22Rv1 (cell line): Measurements from ENCODE around the gene SHMT2.

Experiments used
- CTCF ChIP-seq: fragments of 450-650 bp; IDR thresholded peaks from 2 replicates; pipeline ENCODE4 v1.5.1; 2017; ENCODE audit warnings: mild to moderate bottlenecking
- ZFX ChIP-seq: fragments of 450-650 bp; IDR thresholded peaks from 2 replicates; pipeline ENCODE4 v1.6.1; 2017; ENCODE audit warnings: antibody characterized with exemption, borderline replicate concordance

DNA sequence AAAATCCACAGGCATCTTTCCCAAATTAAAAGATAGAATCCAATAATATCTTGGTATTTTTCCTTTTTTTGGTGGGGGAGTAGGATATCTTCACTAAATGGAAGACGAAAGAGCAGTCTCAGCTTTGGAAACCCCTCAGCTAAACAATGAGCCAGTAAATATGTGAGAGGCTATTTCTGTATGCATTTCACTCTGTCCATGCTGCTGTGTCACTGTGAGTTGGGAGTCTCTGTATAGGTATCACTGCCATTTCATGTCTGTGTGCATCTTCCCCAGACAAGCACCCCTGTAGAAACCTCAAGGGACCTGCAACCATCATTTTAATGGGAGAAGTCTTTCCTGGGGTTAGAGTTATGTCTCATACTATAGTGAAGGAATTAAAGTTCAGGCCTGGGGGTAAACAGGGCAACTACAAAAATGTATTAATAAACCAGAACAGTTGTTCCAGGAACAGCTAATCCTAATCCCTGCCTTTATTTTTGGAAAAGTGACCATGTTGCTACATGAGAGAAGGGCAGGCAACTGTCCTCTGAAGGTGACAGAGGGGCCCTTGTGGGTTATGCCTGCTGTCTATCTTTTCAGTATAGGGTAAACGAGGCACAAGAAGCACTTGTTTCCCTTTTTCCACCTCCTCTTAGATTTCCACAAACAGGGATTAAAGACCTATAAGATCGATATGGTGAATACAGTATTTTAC lies 32.8 kb downstream of the SHMT2 start:
- TF ChIP-seq CTCF, result no peak
- no peak for TF ChIP-seq ZFX
